NB4 (cell line): Measurements from ENCODE around the gene LARP4B.

ENCODE experiments used
- CTCF ChIP-seq: IDR thresholded peaks from one replicate; pipeline ENCODE4 v1.5.1; 2012; ENCODE audit warnings: low read depth, low read length
- MAX ChIP-seq: IDR thresholded peaks from 2 replicates; pipeline ENCODE4 v1.6.1; 2011; ENCODE audit warnings: low read depth, low read length

- no peak for TF ChIP-seq CTCF
- TF ChIP-seq MAX = no peak
Observed at GRCh38 chr10:791639-792038, 139.9 kb downstream of the LARP4B start.
